Pancreas (tissue), 10 donors: ENCODE measurements around the gene PUSL1. TPM values are rescaled to one million over a fixed set of nuclear protein-coding genes. Genes with fewer than 3 reads are reported as not detected.

Experiments used
- ATAC-seq, 4 donors: fragments of 200-7000 bp; cut with Tn5 transposase; one replicate each; pipeline versions ENCODE4 v1.8.0 to v1.9.1; 2020; ENCODE audit warnings: mild to moderate bottlenecking in 4 of 4, moderate library complexity in 4 of 4
- DNase-seq, 6 donors: peaks; one replicate each; pipeline ENCODE4 v3.0.0-alpha.2; 2020
- FAIRE-seq: peaks from 2 replicates; lab custom pipeline; 2012; peaks lifted over from hg19 to GRCh38; lab: Jason Lieb, UNC
- H3K27ac ChIP-seq, 4 donors: fragments of 200-600 bp; sonication (generic); 1 replicate in 3 of 4; 2 replicates in 1 of 4; pipeline versions ENCODE4 v1.5.0 to v1.8.0; 2020
- H3K27me3 ChIP-seq, 4 donors: fragments of 200-600 bp; one replicate each; pipeline ENCODE4 v1.8.0; 2021
- H3K36me3 ChIP-seq, 3 donors: fragments of 200-600 bp; sonication (generic) in 1 of 3; one replicate each; pipeline versions ENCODE4 v1.5.0 to v1.8.0; 2020 to 2021
- H3K4me1 ChIP-seq, 3 donors: fragments of 200-600 bp; one replicate each; pipeline ENCODE4 v1.8.0; 2021
- H3K4me3 ChIP-seq, 4 donors: fragments of 200-600 bp; sonication (generic) in 2 of 4; one replicate each; pipeline versions ENCODE4 v1.5.0 to v1.8.0; 2020 to 2021
- H3K9me3 ChIP-seq, 4 donors: fragments of 200-600 bp; one replicate each; pipeline ENCODE4 v1.8.0; 2021
- CTCF ChIP-seq, 4 donors: fragments of 200-600 bp; sonication (generic) in 3 of 4; IDR thresholded peaks; one replicate each; pipeline versions ENCODE4 v1.5.0 to v1.8.0; 2021; ENCODE audit warnings: antibody characterized with exemption in 4 of 4
- WGBS, 2 donors: extraction: QIAGEN DNeasy Blood & Tissue Kit; methylation state at CpG; one replicate each; pipeline ENCODE4 v1.1.7; 2013; 5-methylcytosine and 5-hydroxymethylcytosine counted together
- intact Hi-C, 3 donors: fragments of 100-400 bp; cut with DNase I; formaldehyde crosslinking; loops; one replicate each; pipeline versions ENCODE4 v1.11.1 to v1.14.2; 2022
- polyA plus RNA-seq, 2 donors: library from polyadenylated mRNA; stranded (reverse); fragments of 200-250 nt; gene quantifications; one replicate each; pipeline ENCODE4 v1.2.3, GENCODE V29; 2013
- total RNA-seq, 6 donors: library from RNA; stranded (reverse); fragmentation: NEBNext Ultra II Directional in 4 of 6; extraction: Animal tissue kit (Norgen Biotek cat#: 25700) in 4 of 6; gene quantifications; one replicate each; pipeline versions ENCODE4 v1.2.1 to v1.2.4, GENCODE V29; 2021 to 2023
- donor health status: healthy with polysubstance abuse.
- donor health status: DM: no; HTN: no; CAD: no; lungs with moderate emphysema.
- donor health status: DM: no; HTN: no; CAD: no.
- donor health status: control.
- donor health status: control.
- donor health status: Bipolar disorder and iron deficiency.
- donor health status: DM: yes; HTN: yes; CAD: no.
- donor health status: DM: no; HTN: no; CAD: no.
- donor health status: DM: no; HTN: no; CAD: no.
- donor health status: DM: yes; HTN: yes; CAD: no.

The PUSL1 gene
- total and polyA plus RNA-seq, 8 donors: 7.5 to 23.2 (median 10.2) TPM

- Histone ChIP-seq H3K4me1 (no peaks in the 10 kb centered on the region), H3K27ac (no peak overlapping the region), H3K36me3 (no peaks in the 10 kb centered on the region), H3K4me3 (no peak overlapping the region), H3K9me3 (no peaks in the 10 kb centered on the region), H3K27me3 (no peaks in the 10 kb centered on the region)
- no peak for FAIRE-seq
- WGBS, 2 donors: 93 to 94% methylated on average over 53 to 61 of the region's 62 CpGs
- no peak for ATAC-seq
- TF ChIP-seq CTCF (IDR thresholded peaks at IDR 0.05): no peak
- intact Hi-C loops: loop anchor here in 2 of 3 donors (10.0 kb wide), 2 partner anchors 172 to 262 kb away; no protein-coding TSS in a partner anchor
- DNase-seq: peak in 2 of 6 donors; percentile 40 to 65
These were observed 12.0 kb upstream of the PUSL1 start for GRCh38 chr1:1296070-1297061.

- Histone ChIP-seq H3K4me3 (no peak overlapping the region), H3K27me3 (no peaks in the 10 kb centered on the region), H3K9me3 (no peaks in the 10 kb centered on the region), H3K27ac (no peak overlapping the region), H3K4me1 (no peaks in the 10 kb centered on the region), H3K36me3 (no peaks in the 10 kb centered on the region)
- no peak for TF ChIP-seq CTCF (IDR thresholded peaks at IDR 0.05)
- WGBS, 2 donors: 94 to 95% methylated on average over 31 of the region's 31 CpGs
- no peak for FAIRE-seq
- peak in 1 of 6 donors; percentile 82 for DNase-seq
- ATAC-seq: no peak
- intact Hi-C loops: loop anchor here in 2 of 3 donors (10.0 kb wide), 2 partner anchors 173 to 263 kb away; no protein-coding TSS in a partner anchor
These were observed 10.5 kb upstream of the PUSL1 start for GRCh38 chr1:1297802-1298424.

- no peak for TF ChIP-seq CTCF (IDR thresholded peaks at IDR 0.05)
- intact Hi-C loops: loop anchor here in 2 of 3 donors (10.0 kb wide), 2 partner anchors 174 to 264 kb away; no protein-coding TSS in a partner anchor
- peak in 1 of 6 donors; percentile 72 for DNase-seq
- Histone ChIP-seq H3K4me3 (no peak overlapping the region), H3K27me3 (no peaks in the 10 kb centered on the region), H3K27ac (no peak overlapping the region), H3K36me3 (no peaks in the 10 kb centered on the region), H3K4me1 (no peaks in the 10 kb centered on the region), H3K9me3 (no peaks in the 10 kb centered on the region)
- 75 to 77% methylated on average over 25 to 30 of the region's 30 CpGs for WGBS, 2 donors
- peak in 1 of 4 donors; percentile 35 for ATAC-seq
- FAIRE-seq: no peak
These were observed 9.3 kb upstream of the PUSL1 start for GRCh38 chr1:1298861-1299685.

GRCh38 chr1:1299686-1300351 is 8.6 kb upstream of the PUSL1 start:
- intact Hi-C loops: loop anchor here in 2 of 3 donors (10.0 kb wide), 2 partner anchors 175 to 265 kb away; no protein-coding TSS in a partner anchor
- TF ChIP-seq CTCF (IDR thresholded peaks at IDR 0.05): peak in 1 of 4 donors; percentile 6

More at GRCh38 chr1:1299686-1300351, 8.6 kb upstream of the PUSL1 start:
- H3K36me3 ChIP-seq: no peaks in the 10 kb centered on the region
- no peaks in the 10 kb centered on the region for H3K9me3 ChIP-seq
- no peaks in the 10 kb centered on the region for H3K27me3 ChIP-seq
- WGBS, 2 donors: 85 to 88% methylated on average over 22 of the region's 22 CpGs
- DNase-seq (peak in 1 of 6 donors; percentile 60), ATAC-seq (peak in 2 of 4 donors; percentile 18 to 19), FAIRE-seq (no peak)
- H3K4me1 ChIP-seq: peaks cover 0 to 3% (median 3%) of the 10 kb centered on the region in 3 donors
- H3K27ac ChIP-seq: no peak overlapping the region
- H3K4me3 ChIP-seq: no peak overlapping the region
